ENCODE measurements around the gene IGSF6.
"Not testable (repeated sequence)": the region's sequence is repeated elsewhere in the genome, so short reads cannot be mapped to it uniquely, and the experiment has no call there.

IGSF6 gene

GRCh38 chr16:21628121-21628726 is 24.2 kb downstream of the IGSF6 start:
- no peak for DNase-seq

DNA sequence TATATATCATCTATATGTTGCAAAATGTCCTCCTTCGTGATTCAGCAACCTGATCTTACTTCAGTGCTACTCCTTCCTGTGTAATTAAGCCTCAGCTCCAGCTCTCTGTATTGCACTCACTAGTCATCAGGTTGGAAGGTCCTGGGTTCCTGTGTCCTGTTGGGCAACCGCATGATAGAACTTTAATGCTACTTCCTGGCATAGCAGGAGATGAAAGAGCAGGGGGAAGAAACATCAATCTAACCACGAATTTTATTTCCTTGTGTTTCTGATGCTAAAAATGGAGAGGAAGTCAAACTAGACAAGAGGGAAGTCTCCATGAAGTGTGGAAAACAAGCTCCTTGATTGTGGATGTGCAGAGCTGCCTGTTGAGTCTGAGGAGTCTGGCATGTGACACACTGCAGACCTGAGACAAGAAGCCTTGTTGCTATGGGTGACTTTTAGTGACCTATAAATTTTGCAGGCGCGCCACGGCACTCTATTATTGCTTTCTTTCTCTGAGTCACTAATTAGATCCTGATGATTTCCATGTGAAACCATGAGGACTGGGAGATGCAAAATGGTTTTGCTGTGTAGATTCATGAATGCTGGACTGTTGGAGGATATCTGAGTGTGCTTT is 25.6 kb downstream of the IGSF6 start:
- DNase-seq = no peak

DNA sequence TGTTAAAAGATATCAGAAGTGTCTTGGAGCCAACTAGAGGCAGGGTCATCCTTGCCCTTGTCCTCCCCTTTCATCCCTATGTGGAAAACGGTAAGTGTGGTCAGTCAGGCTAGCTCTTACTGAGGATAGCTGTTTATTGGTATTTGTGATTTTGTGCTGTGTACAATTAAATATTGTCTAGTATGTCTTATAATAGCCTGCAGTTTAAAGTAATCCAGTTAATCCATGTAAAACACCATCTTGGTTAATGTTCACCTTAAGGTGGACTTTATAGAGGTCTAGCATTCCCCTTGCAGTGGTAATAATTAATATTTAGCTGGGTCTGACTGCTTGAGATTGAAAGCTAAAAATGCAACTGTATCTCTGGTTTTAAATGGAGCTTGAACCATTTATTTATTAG is 27.4 kb downstream of the IGSF6 start:
- no peak for DNase-seq

DNA sequence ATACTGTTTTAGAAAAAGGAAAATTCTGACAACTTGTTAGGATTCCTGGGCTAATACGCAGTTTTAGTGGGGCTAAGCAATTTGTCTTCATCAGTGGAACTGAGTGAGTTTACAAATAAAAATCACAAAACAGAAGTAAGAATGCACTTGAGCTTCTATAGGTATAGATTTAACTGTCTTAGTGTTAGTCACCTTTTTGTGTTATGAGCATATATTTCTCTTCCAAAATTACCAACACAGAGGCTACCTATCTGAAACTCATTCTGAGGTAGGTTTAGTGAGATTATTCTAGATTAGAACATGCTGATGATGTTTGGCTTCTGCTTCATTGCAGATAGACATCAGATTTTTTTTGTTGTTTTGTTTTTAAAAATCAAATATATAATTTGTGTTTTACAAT is 29.9 kb downstream of the IGSF6 start:
- DNase-seq = no peak

GRCh38 chr16:21620592-21620991 is 31.8 kb downstream of the IGSF6 start:
- no peak for DNase-seq

GRCh38 chr16:21619765-21620425 is 32.5 kb downstream of the IGSF6 start:
- no peak for DNase-seq

GRCh38 chr16:21618281-21618680 is 34.1 kb downstream of the IGSF6 start:
- no peak for DNase-seq

DNA sequence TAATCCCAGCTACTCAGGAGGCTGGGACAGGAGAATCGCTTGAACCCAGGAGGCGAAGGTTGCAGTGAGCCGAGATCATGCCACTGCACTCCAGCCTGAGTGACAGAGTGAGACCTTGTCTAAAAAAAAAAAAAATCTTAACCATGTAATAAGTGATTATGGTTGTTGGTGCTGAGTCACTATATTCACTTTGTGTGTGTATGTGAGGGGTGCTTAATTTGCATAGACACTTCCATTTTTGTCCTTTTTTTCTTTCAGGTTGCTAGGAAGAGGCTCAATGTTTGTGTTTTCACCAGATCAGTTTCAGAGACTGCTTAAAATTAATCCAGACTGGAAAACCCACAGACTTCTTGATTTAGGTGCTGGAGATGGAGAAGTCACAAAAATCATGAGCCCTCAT is 34.8 kb downstream of the IGSF6 start:
- DNase-seq = no peak

- DNase-seq = no peak
Observed at GRCh38 chr16:21614896-21615295, 37.5 kb downstream of the IGSF6 start.

DNA sequence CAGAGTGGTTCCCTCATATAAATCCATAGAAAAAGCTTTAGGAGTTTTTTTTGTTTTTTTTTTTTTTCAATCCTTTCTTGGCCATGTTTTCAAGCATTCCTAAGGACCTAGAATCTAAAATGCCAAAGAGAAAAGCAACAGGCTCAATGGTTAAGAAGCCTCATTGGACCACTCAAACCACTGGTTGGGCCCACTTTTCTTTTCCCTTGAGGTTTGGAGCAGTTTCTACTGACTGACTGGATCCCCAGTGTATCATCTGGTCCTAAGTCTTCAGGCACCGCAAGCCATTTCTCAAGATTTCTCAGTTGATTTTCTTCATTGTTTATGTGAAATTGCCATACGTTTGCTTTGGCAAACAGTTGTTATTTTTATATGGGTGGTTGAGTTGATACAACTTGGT is 38.6 kb downstream of the IGSF6 start:
- DNase-seq = no peak

- DNase-seq = no peak
Observed at GRCh38 chr16:21613361-21613760, 39.0 kb downstream of the IGSF6 start.

DNA sequence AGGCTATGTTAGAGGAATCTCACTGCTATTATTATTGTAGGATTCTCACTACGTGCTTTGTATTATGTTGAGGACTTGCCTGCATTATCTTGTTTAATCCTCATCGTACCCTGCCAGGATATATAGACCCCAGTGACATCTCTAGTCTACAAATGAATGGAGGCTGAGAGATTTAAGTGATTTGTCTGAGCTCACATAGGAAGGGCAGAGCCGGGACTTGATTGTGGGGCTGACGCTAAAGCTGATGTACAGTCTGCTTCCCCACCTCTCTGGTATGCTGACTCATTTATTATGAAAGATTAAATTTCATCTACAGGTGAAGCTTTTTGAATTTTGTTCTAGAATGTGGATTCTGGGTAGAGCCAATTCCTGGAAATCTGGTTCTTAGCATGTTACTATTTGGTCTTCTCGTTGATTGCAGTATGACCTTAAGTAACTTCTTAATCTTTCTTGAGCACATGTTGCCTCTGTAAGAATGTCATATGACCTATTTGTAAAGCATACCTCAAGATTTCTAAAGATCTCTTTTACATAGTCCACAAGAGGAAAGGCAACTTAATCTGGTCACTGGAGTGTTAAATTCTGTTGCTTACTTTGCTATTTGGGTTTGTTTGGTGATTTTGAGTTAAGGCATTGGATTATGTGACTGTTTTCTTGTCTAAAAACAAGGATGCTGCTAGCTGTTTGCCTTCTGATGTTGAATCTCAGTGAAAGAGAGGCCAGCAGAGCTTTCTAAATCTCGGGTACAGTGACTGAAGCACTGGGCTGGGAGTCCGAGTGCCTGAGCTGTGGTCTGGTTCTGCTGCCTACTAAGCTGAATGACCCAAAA is 40.6 kb downstream of the IGSF6 start:
- no peak for DNase-seq

- DNase-seq = no peak
Observed at GRCh38 chr16:21611198-21611555, 41.2 kb downstream of the IGSF6 start.

DNA sequence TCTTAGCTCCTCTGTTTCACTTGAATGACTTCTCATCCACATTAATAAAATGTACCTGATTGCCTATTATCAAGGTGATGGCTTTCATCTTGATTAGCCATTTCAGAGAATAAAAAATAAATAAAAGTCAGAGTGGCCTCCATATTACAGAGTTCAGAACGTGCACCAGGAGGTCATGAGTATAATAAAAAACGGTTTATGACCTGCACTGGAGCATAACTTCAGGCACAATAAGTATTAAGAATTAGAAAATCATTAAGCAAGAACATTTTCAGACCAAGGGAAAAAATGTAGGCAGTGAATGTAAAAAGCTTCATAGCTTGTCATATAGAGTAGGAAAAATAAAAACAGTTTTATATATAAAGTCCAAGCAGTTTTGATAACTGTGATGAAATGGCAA is 41.6 kb downstream of the IGSF6 start:
- no peak for DNase-seq

DNA sequence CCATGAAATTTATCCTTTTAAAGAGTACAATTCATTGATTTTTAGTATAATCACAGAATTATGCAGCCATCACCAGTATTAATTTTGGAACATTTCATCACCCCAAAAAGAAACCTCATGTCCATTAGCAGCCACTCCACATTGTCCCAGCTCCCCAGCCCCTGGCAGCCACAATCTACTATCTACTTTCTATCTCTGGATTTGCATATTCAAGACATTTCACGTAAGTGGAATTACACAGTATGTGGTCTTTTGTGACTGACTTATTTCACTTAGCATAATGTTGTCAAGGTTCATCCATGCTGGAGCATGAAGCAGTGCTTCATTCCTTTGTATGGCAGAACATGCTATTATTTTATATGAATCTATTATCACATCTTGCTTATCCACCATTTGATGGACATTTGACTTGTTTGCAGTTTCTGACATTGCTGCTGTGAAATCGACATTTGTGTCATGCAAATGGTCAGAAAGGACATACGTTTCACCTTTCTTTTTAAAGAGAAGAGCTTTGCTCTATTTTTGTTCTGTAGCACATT is 42.3 kb downstream of the IGSF6 start:
- DNase-seq = no peak

DNA sequence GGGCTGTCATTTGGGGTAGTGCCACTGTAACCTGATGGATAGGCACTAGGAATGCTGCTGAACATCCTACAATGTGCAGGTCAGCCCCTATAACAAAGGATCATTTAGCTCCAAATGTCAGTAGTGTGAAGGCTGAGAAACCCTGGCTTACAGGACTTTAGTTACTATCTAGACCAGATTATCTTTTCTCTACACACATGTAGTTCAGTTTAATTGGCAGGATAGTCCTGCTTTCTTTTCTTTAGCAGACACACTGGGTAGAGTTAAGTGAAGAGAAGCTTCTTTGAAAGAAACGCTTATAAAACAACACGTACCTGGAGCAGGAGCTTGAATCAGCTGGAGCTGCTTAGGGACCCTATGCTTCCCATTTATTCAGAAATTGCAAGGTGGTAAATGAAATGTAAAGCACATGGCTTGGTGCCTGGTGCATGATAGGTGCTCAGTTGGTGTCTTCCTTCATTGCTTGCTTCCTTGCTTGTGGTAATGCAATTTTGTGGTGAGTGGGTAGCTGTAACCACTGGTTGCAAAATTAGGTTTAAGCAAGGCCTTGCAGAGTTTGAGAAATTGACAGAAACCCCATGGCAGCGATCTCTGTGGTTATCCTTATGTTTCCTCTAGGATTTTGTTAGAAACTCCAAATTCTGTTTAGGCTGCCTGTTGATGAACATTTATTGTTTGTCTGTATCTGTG is 43.6 kb downstream of the IGSF6 start:
- no peak for DNase-seq

- DNase-seq = not testable (repeated sequence)
Observed at GRCh38 chr16:21605848-21606247, 46.6 kb downstream of the IGSF6 start.

DNA sequence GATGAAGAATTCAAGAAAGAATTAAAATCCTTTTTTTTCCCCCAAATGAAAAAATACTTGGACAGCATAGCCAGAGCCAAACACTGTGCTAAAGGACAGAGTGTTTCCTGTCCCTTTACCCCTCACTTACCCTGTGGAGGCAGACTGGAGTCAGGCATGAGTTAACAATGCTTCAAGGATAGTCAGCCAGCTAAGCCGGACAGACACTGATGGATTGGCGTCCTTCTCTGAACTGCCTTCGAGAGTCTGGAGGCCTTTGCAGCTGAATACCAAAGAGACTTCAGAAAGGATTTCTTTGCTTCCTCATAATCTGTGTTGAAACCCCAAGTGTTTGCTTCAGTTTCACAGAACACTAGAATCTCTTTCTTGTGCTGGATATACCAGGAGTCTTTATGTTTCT is 48.5 kb downstream of the IGSF6 start:
- DNase-seq = no peak

DNA sequence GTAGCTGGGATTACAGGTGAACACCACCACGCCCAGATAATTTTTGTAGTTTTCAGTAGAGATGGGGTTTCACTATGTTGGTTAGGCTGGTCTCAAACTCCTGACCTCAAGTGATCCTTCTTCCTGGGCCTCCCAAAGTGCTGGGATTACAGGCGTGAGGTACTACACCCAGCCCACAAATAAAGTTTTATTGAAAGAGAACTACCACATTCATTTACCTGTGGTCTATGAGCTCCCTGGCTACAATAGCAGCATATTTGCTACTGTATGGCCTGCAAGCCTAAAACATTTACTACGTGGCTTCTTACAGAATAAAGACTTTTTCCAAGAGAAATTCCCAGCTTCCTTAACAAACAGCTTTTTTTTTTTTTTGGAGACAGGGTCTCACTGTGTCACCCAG is 49.6 kb downstream of the IGSF6 start:
- no peak for DNase-seq

GRCh38 chr16:21600031-21600773 is 52.2 kb downstream of the IGSF6 start:
- DNase-seq = no peak

DNA sequence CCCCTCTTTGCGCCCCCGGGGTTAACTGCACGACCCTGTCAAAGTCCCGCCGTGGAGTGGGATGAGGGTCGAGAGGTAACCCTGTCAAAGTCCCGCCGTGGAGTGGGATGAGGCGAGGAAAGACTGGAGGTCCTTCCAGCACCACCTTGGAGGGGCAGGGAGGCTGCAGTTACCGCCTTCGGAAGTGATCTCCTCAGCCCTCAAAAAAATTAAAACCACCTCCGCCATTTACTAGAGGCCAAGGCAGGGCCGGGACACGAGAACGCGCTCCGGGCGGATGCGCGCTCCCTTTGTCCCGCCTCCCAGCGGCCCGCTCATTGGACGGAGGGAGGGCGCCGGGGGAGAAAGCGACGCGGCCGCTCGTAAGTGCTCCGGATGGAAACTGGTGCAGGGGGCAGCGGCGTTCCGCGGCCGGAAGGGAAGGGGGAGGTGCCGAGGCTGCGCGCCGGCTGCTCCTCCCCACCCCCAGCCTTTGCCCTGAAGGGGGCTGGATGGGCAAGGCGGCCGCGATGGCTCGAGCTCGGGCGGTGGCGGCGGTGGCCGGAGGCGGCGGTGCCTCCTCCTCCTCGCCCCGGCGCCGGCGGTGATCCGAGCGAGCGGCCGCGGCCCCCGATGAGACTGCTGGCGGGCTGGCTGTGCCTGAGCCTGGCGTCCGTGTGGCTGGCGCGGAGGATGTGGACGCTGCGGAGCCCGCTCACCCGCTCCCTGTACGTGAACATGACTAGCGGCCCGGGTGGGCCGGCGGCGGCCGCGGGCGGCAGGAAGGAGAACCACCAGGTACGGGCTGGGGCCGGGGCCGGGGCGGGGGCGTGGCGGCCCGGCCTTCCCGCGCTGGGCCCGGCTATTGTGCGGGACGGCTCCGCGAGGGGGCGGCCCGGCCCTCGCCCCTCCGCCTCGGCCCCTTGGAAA is 53.0 kb downstream of the IGSF6 start, which contains the start of gene METTL9:
METTL9 (plus strand) TSS at position 456 of the 909 bp plus-strand sequence; CDS start at position 613, 157 bp downstream.
- DNase-seq = peak; percentile 94

Measured in NCI-H774 (cell line).